PC-3 (cell line): ENCODE results near the gene CNTNAP5.

ENCODE experiments used
- CTCF ChIP-seq: fragments of 300-600 bp; sonication (generic); conservative IDR thresholded peaks from 2 replicates; pipeline ENCODE4 v1.5.1; 2017; ENCODE audit warnings: antibody characterized with exemption, low read depth, mild to moderate bottlenecking, low read length
- EZH2 ChIP-seq: fragments of 300-600 bp; sonication (generic); IDR thresholded peaks from one replicate; pipeline ENCODE4 v1.6.1; 2017; ENCODE audit warnings: antibody characterized with exemption, mild to moderate bottlenecking, low read length; ENCODE audit not compliant: unreplicated experiment
- EZH2phosphoT487 ChIP-seq: fragments of 300-600 bp; sonication (generic); IDR thresholded peaks from 2 replicates; pipeline ENCODE4 v1.6.1; 2018; ENCODE audit warnings: mild to moderate bottlenecking, antibody characterized with exemption, low read length, borderline replicate concordance

DNA sequence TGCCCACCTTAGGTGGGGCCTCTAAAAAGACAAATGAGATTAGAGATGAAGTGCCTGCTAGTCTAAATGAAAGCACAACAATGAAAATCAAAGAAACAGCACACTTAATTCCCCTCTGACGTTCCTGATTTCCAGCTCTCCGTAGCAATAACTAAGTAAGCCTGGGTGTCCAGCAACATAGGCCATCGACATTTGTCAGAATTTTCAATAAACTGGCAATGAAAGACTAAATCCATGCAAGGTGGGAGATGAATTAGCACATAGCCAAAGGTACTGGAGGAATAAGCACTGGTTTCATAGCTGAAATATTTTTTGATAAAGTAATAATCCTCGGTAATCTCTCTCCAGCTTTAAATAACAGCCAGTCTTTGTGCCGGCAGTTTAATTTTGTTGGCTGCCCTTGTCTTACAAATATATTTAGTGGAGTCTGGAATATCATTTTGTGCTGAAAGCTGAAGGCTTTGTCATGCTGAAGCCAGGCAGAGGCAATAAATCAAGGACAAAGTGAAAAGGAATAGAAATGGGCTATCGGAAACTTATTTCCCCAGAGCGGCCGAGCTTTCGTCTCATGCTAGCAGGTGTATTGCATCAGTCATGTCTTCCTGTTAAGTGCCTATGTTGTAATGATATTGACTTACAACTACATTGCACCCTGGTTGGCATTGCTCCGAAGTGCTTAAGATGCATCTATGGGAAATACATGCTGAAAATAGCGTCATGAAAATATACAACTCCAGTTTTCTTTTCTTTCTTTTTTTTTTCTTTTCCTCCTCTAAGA lies 790.1 kb downstream of the CNTNAP5 start:
- TF ChIP-seq CTCF (no peak), EZH2phosphoT487 (no peak), EZH2 (no peak)
